Nephron (organoid): ENCODE measurements around the gene LTB4R.

ENCODE experiments used
- H3K27ac Mint-ChIP-seq, 3 experiments: 2 replicates each; pipeline ENCODE4 v1.8.0; 2020; ENCODE audit warnings: mixed read lengths in 3 of 3, mild to moderate bottlenecking in 2 of 3, moderate library complexity in 1 of 3
- H3K27me3 Mint-ChIP-seq: 2 replicates; pipeline ENCODE4 v1.8.0; 2021; ENCODE audit warnings: low read depth, mild to moderate bottlenecking, moderate library complexity, mixed read lengths
- H3K36me3 Mint-ChIP-seq: 2 replicates; pipeline ENCODE4 v1.8.0; 2020; ENCODE audit warnings: low read depth, mixed read lengths
- H3K4me1 Mint-ChIP-seq: 2 replicates; pipeline ENCODE4 v1.8.0; 2020; ENCODE audit warnings: mixed read lengths
- H3K4me3 Mint-ChIP-seq, 3 experiments: 2 replicates each; pipeline ENCODE4 v1.8.0; 2020; ENCODE audit warnings: mild to moderate bottlenecking in 3 of 3, mixed read lengths in 3 of 3, moderate library complexity in 2 of 3
- H3K9me3 Mint-ChIP-seq: 2 replicates; pipeline ENCODE4 v1.8.0; 2020; ENCODE audit warnings: mixed read lengths
- CTCF ChIP-seq, 3 experiments: fragments of 200-600 bp; sonication (generic); IDR thresholded peaks; one replicate each; pipeline ENCODE4 v1.5.0; 2021; ENCODE audit warnings: antibody characterized with exemption in 3 of 3; ENCODE audit not compliant: unreplicated experiment in 3 of 3

Gene LTB4R

DNA sequence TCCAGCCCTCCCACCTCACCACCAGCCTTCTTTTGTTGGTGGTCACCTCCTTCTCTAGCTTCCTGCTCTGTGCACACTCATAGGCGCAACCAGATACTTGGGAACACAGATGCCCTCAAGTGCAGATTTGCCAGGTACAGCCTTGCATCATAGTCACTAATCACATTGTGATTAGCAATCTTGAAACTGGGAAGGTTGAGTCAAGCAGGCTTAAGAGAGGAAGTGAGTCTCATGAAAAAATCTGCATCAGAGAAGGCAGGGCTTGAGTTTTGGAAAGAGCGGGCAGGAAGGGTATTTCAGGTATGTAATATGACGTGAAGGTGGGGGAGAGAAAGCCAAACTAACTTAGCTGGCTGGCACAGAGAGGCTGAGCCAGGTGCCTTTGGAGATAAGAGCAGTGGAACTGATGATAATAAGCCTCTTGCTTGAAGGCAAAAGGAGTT is 37.2 kb upstream of the LTB4R start:
- H3K9me3 Mint-ChIP-seq = no peaks in the 10 kb centered on the region
- no peak overlapping the region for H3K27ac Mint-ChIP-seq
- peaks cover 14% of the 10 kb centered on the region for H3K4me1 Mint-ChIP-seq
- no peaks in the 10 kb centered on the region for H3K36me3 Mint-ChIP-seq
- no peaks in the 10 kb centered on the region for H3K27me3 Mint-ChIP-seq
- no peak for TF ChIP-seq CTCF (IDR thresholded peaks at IDR 0.05; ENCODE audit: unreplicated experiment in 3 of 3)
- no peak overlapping the region for H3K4me3 Mint-ChIP-seq

DNA sequence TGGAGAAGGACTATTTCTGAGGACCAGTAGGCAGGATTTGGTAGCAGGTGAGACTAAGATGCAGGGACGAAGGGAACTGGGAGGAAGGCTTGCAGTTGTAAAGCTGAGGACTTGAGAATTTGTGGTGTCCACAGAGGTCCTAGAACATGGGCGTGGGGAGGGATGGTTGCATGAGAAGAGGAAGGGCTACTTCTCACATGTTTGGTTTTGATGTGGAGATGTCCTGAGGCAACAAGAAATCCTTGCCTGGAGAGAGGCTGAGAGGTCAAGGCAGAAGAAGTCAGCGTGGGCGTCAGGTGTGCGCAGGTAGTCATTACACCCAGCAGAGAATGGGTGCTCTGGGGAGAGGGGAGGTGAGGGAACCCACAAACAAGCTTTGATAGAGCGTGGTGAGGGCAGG is 34.2 kb upstream of the LTB4R start:
- peaks cover 7% of the 10 kb centered on the region for H3K4me1 Mint-ChIP-seq
- no peak overlapping the region for H3K27ac Mint-ChIP-seq
- H3K9me3 Mint-ChIP-seq = no peaks in the 10 kb centered on the region
- no peaks in the 10 kb centered on the region for H3K36me3 Mint-ChIP-seq
- TF ChIP-seq CTCF (IDR thresholded peaks at IDR 0.05; ENCODE audit: unreplicated experiment in 3 of 3) = no peak
- H3K27me3 Mint-ChIP-seq = no peaks in the 10 kb centered on the region
- H3K4me3 Mint-ChIP-seq = no peak overlapping the region

DNA sequence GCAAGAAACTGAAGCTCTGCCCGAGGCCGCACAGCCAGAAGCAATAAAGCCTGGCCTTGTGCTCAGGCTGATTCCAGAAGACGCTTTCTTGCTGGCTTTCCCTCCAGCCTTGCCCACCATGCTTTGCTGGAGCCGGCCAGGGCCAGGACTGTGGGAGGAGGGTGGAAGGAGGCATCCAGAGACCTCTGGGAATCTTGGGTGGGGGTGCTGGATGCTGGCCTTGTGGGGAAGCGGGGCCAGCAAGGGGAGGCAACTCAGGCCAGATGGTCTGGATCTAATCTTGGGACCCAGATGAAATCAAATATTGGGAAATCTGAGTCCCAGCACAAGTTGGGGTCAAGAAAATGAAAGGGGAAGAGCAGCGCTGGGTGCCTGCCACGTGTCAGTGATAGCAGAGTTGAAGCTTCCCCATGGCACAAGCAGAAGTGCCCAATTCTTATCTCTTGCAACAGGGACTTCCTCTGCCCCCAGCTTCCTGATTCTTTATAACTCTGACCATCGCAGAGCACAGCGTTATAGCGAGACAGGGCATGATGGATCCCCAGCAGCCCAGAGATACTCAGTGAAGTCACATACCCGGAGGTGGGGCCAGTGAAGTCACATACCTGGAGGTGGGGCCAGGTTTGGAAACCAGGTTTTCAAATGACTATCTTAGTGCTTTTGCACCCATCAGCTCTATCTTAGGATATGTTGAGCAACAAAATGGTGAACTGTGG is 33.5 kb upstream of the LTB4R start:
- no peak for TF ChIP-seq CTCF (IDR thresholded peaks at IDR 0.05; ENCODE audit: unreplicated experiment in 3 of 3)
- H3K4me1 Mint-ChIP-seq = no peaks in the 10 kb centered on the region
- H3K4me3 Mint-ChIP-seq = no peak overlapping the region
- H3K27me3 Mint-ChIP-seq = no peaks in the 10 kb centered on the region
- no peak overlapping the region for H3K27ac Mint-ChIP-seq
- H3K9me3 Mint-ChIP-seq = no peaks in the 10 kb centered on the region
- no peaks in the 10 kb centered on the region for H3K36me3 Mint-ChIP-seq

DNA sequence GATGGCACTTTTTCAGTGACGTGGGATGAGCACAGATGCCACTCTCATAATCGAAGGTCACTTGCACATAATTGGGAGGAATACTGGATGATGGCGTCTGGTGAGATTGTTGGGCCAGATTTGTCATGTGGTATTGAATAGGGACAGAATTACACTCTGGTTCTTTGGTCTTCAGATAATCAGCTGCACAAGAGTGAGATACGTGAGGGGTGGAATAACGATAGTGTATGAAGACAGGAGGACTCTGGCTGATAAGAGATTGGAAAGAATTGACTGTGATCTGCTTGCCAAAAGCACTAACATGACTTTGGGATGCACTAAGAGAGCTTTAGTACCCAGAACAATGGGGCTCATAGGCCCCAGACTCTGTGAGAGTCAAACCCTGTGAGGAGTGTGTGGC is 32.9 kb upstream of the LTB4R start:
- Mint-ChIP-seq H3K9me3 (no peaks in the 10 kb centered on the region), H3K27ac (no peak overlapping the region), H3K36me3 (no peaks in the 10 kb centered on the region), H3K4me1 (no peaks in the 10 kb centered on the region), H3K27me3 (no peaks in the 10 kb centered on the region), H3K4me3 (no peak overlapping the region)
- no peak for TF ChIP-seq CTCF (IDR thresholded peaks at IDR 0.05; ENCODE audit: unreplicated experiment in 3 of 3)

DNA sequence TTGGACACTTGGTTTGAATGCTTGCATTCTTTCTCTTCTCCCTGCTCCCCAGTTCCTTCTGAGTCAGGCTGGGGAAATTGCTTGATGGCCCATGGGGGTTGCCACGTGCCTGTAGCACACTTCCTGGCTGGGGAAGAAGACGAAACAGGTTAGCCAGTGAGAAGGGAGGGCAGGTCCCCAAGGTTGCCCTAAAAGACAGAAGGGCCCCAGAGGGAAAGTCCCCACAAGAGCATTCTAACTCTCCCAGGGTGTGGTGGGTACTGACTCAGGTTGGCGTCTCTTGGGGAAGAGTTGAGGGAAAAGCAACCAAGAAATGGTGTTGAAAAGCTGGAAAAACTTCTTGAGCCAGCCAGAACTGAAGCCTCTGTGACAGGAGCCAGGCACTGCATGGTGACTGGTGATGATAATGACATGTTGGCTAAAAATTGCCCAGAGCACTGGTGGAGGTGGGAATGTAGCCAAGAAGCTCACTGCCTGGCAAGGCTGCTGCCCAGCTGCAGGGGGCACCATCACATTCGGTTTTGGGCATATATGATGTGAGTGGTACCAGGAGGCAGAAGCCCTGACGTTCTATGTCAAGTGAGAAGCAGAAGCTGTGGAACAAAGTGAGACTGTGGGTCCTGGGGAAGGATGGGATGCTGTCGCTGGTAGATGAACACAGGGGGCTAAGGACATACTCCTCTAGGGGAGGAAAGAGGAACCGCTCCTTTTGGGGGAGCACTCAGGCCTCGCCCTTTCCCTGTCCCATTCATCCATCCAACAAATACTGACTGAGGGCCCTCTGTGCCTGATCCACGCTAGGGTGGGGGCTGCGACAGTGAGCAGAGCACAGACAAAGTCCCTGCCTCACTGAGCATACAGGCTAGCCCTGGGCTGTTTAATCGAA is 31.8 kb upstream of the LTB4R start:
- H3K9me3 Mint-ChIP-seq = no peaks in the 10 kb centered on the region
- H3K27me3 Mint-ChIP-seq = no peaks in the 10 kb centered on the region
- H3K4me1 Mint-ChIP-seq = no peaks in the 10 kb centered on the region
- TF ChIP-seq CTCF (IDR thresholded peaks at IDR 0.05; ENCODE audit: unreplicated experiment in 3 of 3) = no peak
- no peak overlapping the region for H3K27ac Mint-ChIP-seq
- H3K4me3 Mint-ChIP-seq = no peak overlapping the region
- H3K36me3 Mint-ChIP-seq = no peaks in the 10 kb centered on the region
